RWPE2 (cell line): ENCODE results near the gene DCST1.

Experiments
- ATAC-seq: fragments of 200-7000 bp; cut with Tn5 transposase; 3 replicates; pipeline ENCODE4 v1.9.1; 2021; ENCODE audit warnings: low read depth
- DNase-seq: peaks from one replicate; pipeline ENCODE4 v3.0.0-alpha.2; 2020; ENCODE audit warnings: low spot score
- H3K27ac ChIP-seq: fragments of 450-650 bp; 2 replicates; pipeline ENCODE4 v1.5.1; 2017; ENCODE audit warnings: mild to moderate bottlenecking; ENCODE audit not compliant: poor library complexity, severe bottlenecking
- H3K27me3 ChIP-seq: fragments of 250-450 bp; sonication (Bioruptor Pico); 2 replicates; pipeline ENCODE4 v1.5.1; 2021; ENCODE audit warnings: mild to moderate bottlenecking, moderate library complexity; ENCODE audit not compliant: insufficient read depth, poor library complexity, severe bottlenecking
- H3K36me3 ChIP-seq: fragments of 250-450 bp; sonication (Bioruptor Pico); 2 replicates; pipeline ENCODE4 v1.5.1; 2020; ENCODE audit warnings: low read depth, mild to moderate bottlenecking, moderate library complexity
- H3K4me1 ChIP-seq: fragments of 250-450 bp; sonication (Bioruptor Pico); 2 replicates; pipeline ENCODE4 v1.5.1; 2021; ENCODE audit warnings: mild to moderate bottlenecking, moderate library complexity; ENCODE audit not compliant: insufficient read depth, poor library complexity, severe bottlenecking
- H3K4me3 ChIP-seq: fragments of 250-450 bp; sonication (Bioruptor Pico); 2 replicates; pipeline ENCODE4 v1.5.1; 2021; ENCODE audit warnings: mild to moderate bottlenecking, moderate library complexity; ENCODE audit not compliant: severe bottlenecking
- H3K9me3 ChIP-seq: fragments of 250-450 bp; sonication (Bioruptor Pico); 2 replicates; pipeline ENCODE4 v1.5.1; 2021; ENCODE audit warnings: mild to moderate bottlenecking, moderate library complexity; ENCODE audit not compliant: severe bottlenecking
- CTCF ChIP-seq: fragments of 450-650 bp; IDR thresholded peaks from one replicate; pipeline ENCODE4 v1.5.1; 2017; ENCODE audit warnings: mild to moderate bottlenecking, moderate library complexity; ENCODE audit not compliant: poor library complexity, severe bottlenecking

DCST1 gene

GRCh38 chr1:155070721-155071569 is 37.3 kb downstream of the DCST1 start:
- no peaks in the 10 kb centered on the region for H3K4me1 ChIP-seq
- peak; percentile 44 for TF ChIP-seq CTCF
- H3K27me3 ChIP-seq = no peaks in the 10 kb centered on the region
- peak overlapping the region; percentile 23 for H3K4me3 ChIP-seq
- H3K36me3 ChIP-seq = no peaks in the 10 kb centered on the region
- DNase-seq = peak; percentile 82
- no peaks in the 10 kb centered on the region for H3K9me3 ChIP-seq
- ATAC-seq = peak; percentile 86
- no peak overlapping the region for H3K27ac ChIP-seq

- Histone ChIP-seq H3K27ac (no peak overlapping the region), H3K27me3 (no peaks in the 10 kb centered on the region), H3K9me3 (no peaks in the 10 kb centered on the region), H3K4me3 (no peak overlapping the region), H3K4me1 (no peaks in the 10 kb centered on the region), H3K36me3 (no peaks in the 10 kb centered on the region)
- DNase-seq (no peak), ATAC-seq (no peak)
- no peak for TF ChIP-seq CTCF
Measured at GRCh38 chr1:155071701-155072100, 38.1 kb downstream of the DCST1 start.

- Histone ChIP-seq H3K36me3 (no peaks in the 10 kb centered on the region), H3K27me3 (no peaks in the 10 kb centered on the region), H3K4me1 (no peaks in the 10 kb centered on the region), H3K27ac (no peak overlapping the region), H3K9me3 (no peaks in the 10 kb centered on the region), H3K4me3 (no peak overlapping the region)
- TF ChIP-seq CTCF = no peak
- ATAC-seq = no peak
- DNase-seq = no peak
Measured at GRCh38 chr1:155072531-155073289, 39.1 kb downstream of the DCST1 start.

- no peak for DNase-seq
- Histone ChIP-seq H3K27ac (no peak overlapping the region), H3K36me3 (no peaks in the 10 kb centered on the region), H3K4me1 (no peaks in the 10 kb centered on the region), H3K9me3 (no peaks in the 10 kb centered on the region), H3K4me3 (no peak overlapping the region), H3K27me3 (no peaks in the 10 kb centered on the region)
- TF ChIP-seq CTCF = no peak
- ATAC-seq = no peak
Measured at GRCh38 chr1:155073377-155074242, 40.0 kb downstream of the DCST1 start.
